GM23338 (cell line): ENCODE results near the gene SNTG2. TPM values are rescaled to one million over a fixed set of nuclear protein-coding genes. Genes with fewer than 3 reads are reported as not detected.

Experiments used
- ATAC-seq: fragments of 200-7000 bp; cut with Tn5 transposase; 3 replicates; pipeline ENCODE4 v1.9.1; 2020
- DNase-seq: peaks from one replicate; pipeline ENCODE4 v3.0.0-alpha.2; 2015; ENCODE audit warnings: low spot score
- H2AFZ ChIP-seq: fragments of 200-600 bp; sonication (generic); 2 replicates; pipeline ENCODE4 v1.8.0; 2016; ENCODE audit warnings: antibody characterized with exemption, mild to moderate bottlenecking, moderate library complexity
- H3F3A ChIP-seq: fragments of 200-600 bp; sonication (generic); replicated peaks from 2 replicates; pipeline ENCODE4 v1.8.0; 2017; ENCODE audit warnings: antibody characterized with exemption, mixed run types, low read depth
- H3K27ac ChIP-seq: fragments of 200-600 bp; sonication (generic); 2 replicates; pipeline ENCODE4 v1.6.1; 2016; ENCODE audit warnings: low read depth
- H3K27me3 ChIP-seq: fragments of 200-600 bp; sonication (generic); 2 replicates; pipeline ENCODE4 v1.8.0; 2016; ENCODE audit warnings: mild to moderate bottlenecking, mixed run types, moderate library complexity; ENCODE audit not compliant: insufficient read depth
- H3K36me3 ChIP-seq: fragments of 200-600 bp; sonication (generic); 2 replicates; pipeline ENCODE4 v1.8.0; 2016; ENCODE audit warnings: mild to moderate bottlenecking; ENCODE audit not compliant: insufficient read depth
- H3K4me1 ChIP-seq: fragments of 200-600 bp; sonication (generic); 2 replicates; pipeline ENCODE4 v1.8.0; 2016; ENCODE audit warnings: mild to moderate bottlenecking, moderate library complexity; ENCODE audit not compliant: insufficient read depth
- H3K4me2 ChIP-seq: fragments of 200-600 bp; sonication (generic); 2 replicates; pipeline ENCODE4 v1.7.1; 2017; ENCODE audit warnings: mixed run types
- H3K4me3 ChIP-seq: fragments of 200-600 bp; sonication (generic); 2 replicates; pipeline ENCODE4 v1.6.1; 2016; ENCODE audit warnings: mixed run types
- H3K79me2 ChIP-seq: fragments of 200-600 bp; sonication (generic); replicated peaks from 2 replicates; pipeline ENCODE4 v1.8.0; 2017; ENCODE audit warnings: mild to moderate bottlenecking; ENCODE audit not compliant: insufficient read depth
- H3K9me2 ChIP-seq: fragments of 200-600 bp; sonication (generic); 2 replicates; pipeline ENCODE4 v1.8.0; 2017; ENCODE audit not compliant: insufficient read depth
- H4K20me1 ChIP-seq: fragments of 200-600 bp; sonication (generic); replicated peaks from 2 replicates; pipeline ENCODE4 v1.8.0; 2017; ENCODE audit warnings: mild to moderate bottlenecking; ENCODE audit not compliant: insufficient read depth
- H3K27ac Mint-ChIP-seq: 2 replicates; pipeline ENCODE4 v1.8.0; 2020; ENCODE audit warnings: inconsistent platforms, mild to moderate bottlenecking, moderate library complexity, mixed read lengths
- H3K27me3 Mint-ChIP-seq: 3 replicates; pipeline ENCODE4 v1.8.0; 2022; ENCODE audit warnings: low read depth, mild to moderate bottlenecking, moderate library complexity, mixed read lengths, inconsistent platforms; ENCODE audit not compliant: insufficient read depth, poor library complexity
- H3K36me3 Mint-ChIP-seq: 3 replicates; pipeline ENCODE4 v1.8.0; 2021; ENCODE audit warnings: low read depth, mild to moderate bottlenecking, inconsistent platforms, moderate library complexity, mixed read lengths
- H3K4me1 Mint-ChIP-seq: 3 replicates; pipeline ENCODE4 v1.8.0; 2020; ENCODE audit warnings: mild to moderate bottlenecking, inconsistent platforms, mixed read lengths
- H3K4me3 Mint-ChIP-seq: 3 replicates; pipeline ENCODE4 v1.8.0; 2021; ENCODE audit warnings: moderate library complexity, mild to moderate bottlenecking, inconsistent platforms, mixed read lengths
- H3K9me3 Mint-ChIP-seq: 3 replicates; pipeline ENCODE4 v1.8.0; 2020; ENCODE audit warnings: moderate library complexity, mild to moderate bottlenecking, inconsistent platforms, mixed read lengths
- CREB1 ChIP-seq: fragments of 250-450 bp; sonication (Bioruptor Pico); IDR thresholded peaks from 2 replicates; pipeline ENCODE4 v1.5.0; 2020; ENCODE audit warnings: low read depth, mild to moderate bottlenecking, moderate library complexity
- CTCF ChIP-seq, 2 experiments: fragments of 200-600 bp in 1 of 2; sonication (generic) in 1 of 2; conservative IDR thresholded peaks; 2 replicates each; pipeline versions ENCODE4 v1.5.1 to v1.6.1; 2016 to 2017; ENCODE audit warnings: antibody characterized with exemption in 2 of 2, low read depth in 2 of 2, mild to moderate bottlenecking in 2 of 2, moderate library complexity in 1 of 2
- ETS1 ChIP-seq: IDR thresholded peaks from 2 replicates; pipeline ENCODE4 v1.6.1; 2016; ENCODE audit warnings: antibody characterized with exemption
- EZH2 ChIP-seq: fragments of 200-600 bp; sonication (generic); IDR thresholded peaks from one replicate; pipeline ENCODE4 v1.8.0; 2017; ENCODE audit warnings: antibody characterized with exemption, mild to moderate bottlenecking, low read depth; ENCODE audit not compliant: unreplicated experiment
- EZH2phosphoT487 ChIP-seq: fragments of 200-600 bp; sonication (generic); IDR thresholded peaks from one replicate; pipeline ENCODE4 v1.8.1; 2018; ENCODE audit warnings: antibody characterized with exemption; ENCODE audit not compliant: unreplicated experiment
- JUNB ChIP-seq: IDR thresholded peaks from one replicate; pipeline ENCODE4 v1.6.1; 2016; ENCODE audit warnings: antibody characterized with exemption; ENCODE audit not compliant: unreplicated experiment
- NANOG ChIP-seq: IDR thresholded peaks from 2 replicates; pipeline ENCODE4 v1.6.1; 2016; ENCODE audit warnings: antibody characterized with exemption, borderline replicate concordance
- POLR2AphosphoS5 ChIP-seq: IDR thresholded peaks from 2 replicates; pipeline ENCODE4 v1.6.1; 2016; ENCODE audit warnings: antibody characterized with exemption, low read depth
- REST ChIP-seq: IDR thresholded peaks from one replicate; pipeline ENCODE4 v1.6.1; 2018; ENCODE audit warnings: antibody characterized with exemption; ENCODE audit not compliant: unreplicated experiment
- STAT1 ChIP-seq: IDR thresholded peaks from one replicate; pipeline ENCODE4 v1.6.1; 2016; ENCODE audit warnings: antibody characterized with exemption; ENCODE audit not compliant: unreplicated experiment
- ZNF114 ChIP-seq: fragments of 250-450 bp; sonication (Bioruptor Pico); IDR thresholded peaks from 2 replicates; pipeline ENCODE4 v1.5.0; 2020; ENCODE audit warnings: mild to moderate bottlenecking, moderate library complexity
- ZNF331 ChIP-seq: fragments of 250-450 bp; sonication (Bioruptor Pico); IDR thresholded peaks from 2 replicates; pipeline ENCODE4 v1.5.0; 2020; ENCODE audit warnings: low read depth, mild to moderate bottlenecking, moderate library complexity
- ZNF462 ChIP-seq: fragments of 250-450 bp; sonication (Bioruptor Pico); IDR thresholded peaks from 2 replicates; pipeline ENCODE4 v1.5.0; 2020; ENCODE audit warnings: mild to moderate bottlenecking, moderate library complexity
- polyA plus RNA-seq: library from polyadenylated mRNA; unstranded; fragments of >200 nt; fragmentation: Nextera tagmentation; extraction: Ambion mirVana; gene quantifications from 2 replicates; pipeline ENCODE4 v1.2.1, GENCODE V29; 2016
- total RNA-seq: library from RNA; depleted of rRNA; stranded (reverse); fragments of >200 nt; shearing (Covaris generic); gene quantifications from 2 replicates; pipeline ENCODE4 v1.2.3, GENCODE V29; 2014

The SNTG2 gene
- total and polyA plus RNA-seq, 2 experiments from 2014 or later, result 27.5 to 60.4 TPM

- Histone ChIP-seq H3K4me2 (no peak overlapping the region), H3K79me2 (no peaks in the 10 kb centered on the region), H3K4me1 (no peaks in the 10 kb centered on the region), H3K4me3 (no peak overlapping the region), H2AFZ (no peak overlapping the region), H3F3A (no peaks in the 10 kb centered on the region), H3K27ac (no peak overlapping the region), H3K9me2 (no peaks in the 10 kb centered on the region), H4K20me1 (no peaks in the 10 kb centered on the region), H3K36me3 (0 out of 2 replicates have a peak, but pooled peaks cover 7% of the 10 kb centered on the region), H3K27me3 (no peaks in the 10 kb centered on the region)
- DNase-seq (no peak), ATAC-seq (no peak)
- Mint-ChIP-seq H3K27me3 (peaks cover 2% of the 10 kb centered on the region), H3K27ac (no peak overlapping the region), H3K4me3 (no peak overlapping the region), H3K9me3 (peaks cover 25% of the 10 kb centered on the region; the same call in 2 of the 3 replicates), H3K4me1 (no peaks in the 10 kb centered on the region), H3K36me3 (peaks cover 43% of the 10 kb centered on the region; the same call in 2 of the 3 replicates)
- TF ChIP-seq STAT1 (no peak), REST (no peak), EZH2phosphoT487 (no peak), CTCF (conservative IDR thresholded peaks at IDR 0.05; ENCODE audit: low read depth in 2 of 2) (no peak), ETS1 (no peak), ZNF331 (CRISPR knock-in tag) (no peak), EZH2 (no peak), NANOG (no peak), JUNB (no peak), POLR2AphosphoS5 (no peak), CREB1 (no peak), ZNF114 (CRISPR knock-in tag) (no peak), ZNF462 (no peak)
Observed at GRCh38 chr2:1193801-1194200, 243.2 kb downstream of the SNTG2 start.
